ENCODE results near the gene FREM1. TPM values are rescaled to one million over a fixed set of nuclear protein-coding genes. Genes with fewer than 3 reads are reported as not detected.

FREM1 gene
- total and polyA plus RNA-seq, 2 experiments from 2014 or later, result 0.78 to 3.1 TPM

GRCh38 chr9:14888272-14888671, 22.0 kb downstream of the FREM1 start (continued):
- TF ChIP-seq ZNF462 (CRISPR knock-in tag; IDR thresholded peaks at IDR 0.05), result no peak
- TF ChIP-seq JUNB (IDR thresholded peaks at IDR 0.05; ENCODE audit: unreplicated experiment), result no peak
- no peak for TF ChIP-seq NANOG (IDR thresholded peaks at IDR 0.05; ENCODE audit: borderline replicate concordance)
- no peak for TF ChIP-seq ETS1 (IDR thresholded peaks at IDR 0.05)
- no peak for TF ChIP-seq STAT1 (IDR thresholded peaks at IDR 0.05; ENCODE audit: unreplicated experiment)
- no peak for TF ChIP-seq ZNF114 (CRISPR knock-in tag; IDR thresholded peaks at IDR 0.05)
- TF ChIP-seq EZH2 (IDR thresholded peaks at IDR 0.05; ENCODE audit: low read depth, unreplicated experiment), result no peak
- TF ChIP-seq POLR2AphosphoS5 (IDR thresholded peaks at IDR 0.05; ENCODE audit: low read depth), result no peak
- no peak for TF ChIP-seq REST (IDR thresholded peaks at IDR 0.05; ENCODE audit: unreplicated experiment)
